Natural killer cell (primary cell): ENCODE measurements around the gene SNX12. TPM values are rescaled to one million over a fixed set of nuclear protein-coding genes. Genes with fewer than 3 reads are reported as not detected.
A peak's percentile ranks its signal among the peaks of the same experiment; 100 is the strongest.

Source experiments
- ATAC-seq, 3 donors: fragments of 150-1000 bp in 2 of 3; fragments of 200-7000 bp in 1 of 3; cut with Tn5 transposase; 1 replicate in 1 of 3; 2 replicates in 2 of 3; pipeline ENCODE4 v1.10.0; 2021; ENCODE audit warnings: mild to moderate bottlenecking in 2 of 3, moderate library complexity in 2 of 3
- DNase-seq, 2 donors: peaks; one replicate each; pipeline versions ENCODE4 v3.0.0 to v3.0.0-alpha.2; 2013 to 2021; ENCODE audit warnings: mixed read lengths in 1 of 2
- H3K27ac ChIP-seq: one replicate; pipeline ENCODE4 v1.5.1; 2013; ENCODE audit warnings: mild to moderate bottlenecking, low read length
- H3K27me3 ChIP-seq: one replicate; pipeline ENCODE4 v1.6.1; 2013; ENCODE audit warnings: low read length; ENCODE audit not compliant: control insufficient read depth, insufficient read depth
- H3K36me3 ChIP-seq: one replicate; pipeline ENCODE4 v1.6.1; 2013; ENCODE audit warnings: low read length; ENCODE audit not compliant: control insufficient read depth, insufficient read depth
- H3K4me1 ChIP-seq: one replicate; pipeline ENCODE4 v1.6.1; 2013; ENCODE audit warnings: low read length; ENCODE audit not compliant: control insufficient read depth, insufficient read depth
- H3K4me3 ChIP-seq: one replicate; pipeline ENCODE4 v1.5.1; 2013; ENCODE audit warnings: low read length
- H3K9me3 ChIP-seq: one replicate; pipeline ENCODE4 v1.6.1; 2013; ENCODE audit warnings: low read length; ENCODE audit not compliant: control insufficient read depth, insufficient read depth
- H3K27ac Mint-ChIP-seq, 2 donors: one replicate each; pipeline ENCODE4 v1.8.0; 2022; ENCODE audit warnings: mild to moderate bottlenecking in 2 of 2, mixed read lengths in 2 of 2, moderate library complexity in 1 of 2
- H3K27me3 Mint-ChIP-seq, 2 donors: one replicate each; pipeline ENCODE4 v1.8.0; 2022; ENCODE audit warnings: low read depth in 2 of 2, mixed read lengths in 2 of 2
- H3K36me3 Mint-ChIP-seq: one replicate; pipeline ENCODE4 v1.8.0; 2022; ENCODE audit warnings: mixed read lengths
- H3K4me1 Mint-ChIP-seq, 2 donors: one replicate each; pipeline ENCODE4 v1.8.0; 2022; ENCODE audit warnings: mixed read lengths in 2 of 2
- H3K4me3 Mint-ChIP-seq: one replicate; pipeline ENCODE4 v1.8.0; 2022; ENCODE audit warnings: mild to moderate bottlenecking, moderate library complexity, mixed read lengths
- H3K9me3 Mint-ChIP-seq, 2 donors: one replicate each; pipeline ENCODE4 v1.8.0; 2022; ENCODE audit warnings: mixed read lengths in 2 of 2
- WGBS: methylation state at CpG from one replicate; pipeline ENCODE4 v1.1.7; 2013; ENCODE audit warnings: missing lambda C conversion rate; ENCODE audit not compliant: insufficient coverage; 5-methylcytosine and 5-hydroxymethylcytosine counted together
- intact Hi-C: fragments of 100-400 bp; cut with micrococcal nuclease; formaldehyde crosslinking; loops from one replicate; pipeline ENCODE4 v1.14.2; 2022
- total RNA-seq, 4 donors: library from RNA; stranded (reverse); fragments of 120-200 nt in 1 of 4; gene quantifications; one replicate each; pipeline versions ENCODE4 v1.2.3 to v1.2.4, GENCODE V29; 2013 to 2022
- TF ChIP-seq, protein P1 (sequence below): fragments of 200-600 bp; IDR thresholded peaks from one replicate; pipeline ENCODE4 v1.8.0; 2022; ENCODE audit warnings: antibody characterized with exemption

The SNX12 gene
- total RNA-seq, 3 donors from 2014 or later (not counting 1 experiment from before 2014, with no cell fraction given) = 36.0 to 40.1 (median 38.6) TPM

DNA sequence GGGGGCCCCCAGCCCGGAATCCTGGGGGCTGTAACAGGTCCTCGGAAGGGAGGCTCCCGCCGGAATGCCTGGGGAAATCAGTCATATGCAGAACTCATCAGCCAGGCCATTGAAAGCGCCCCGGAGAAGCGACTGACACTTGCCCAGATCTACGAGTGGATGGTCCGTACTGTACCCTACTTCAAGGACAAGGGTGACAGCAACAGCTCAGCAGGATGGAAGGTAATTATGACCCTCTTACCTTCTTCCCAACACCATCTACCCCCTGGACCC, 28.6 kb upstream of the SNX12 start:
- 3% methylated on average over 9 of the region's 9 CpGs for WGBS
- ATAC-seq = no peak
- Mint-ChIP-seq H3K4me3 (peak overlapping the region; percentile 96), H3K4me1 (peaks cover 33 to 39% of the 10 kb centered on the region in 2 donors), H3K27ac (peak overlapping the region; percentile 90 to 96), H3K36me3 (no peaks in the 10 kb centered on the region), H3K9me3 (no peaks in the 10 kb centered on the region), H3K27me3 (peaks cover 0 to 25% of the 10 kb centered on the region in 2 donors)
- intact Hi-C loops = loop anchor here (1.0 to 5.0 kb wide), 3 partner anchors 14 to 81 kb away; partner anchors contain the start of genes IL2RG and SNX12
- Histone ChIP-seq H3K4me1 (peaks cover 45% of the 10 kb centered on the region), H3K27me3 (no peaks in the 10 kb centered on the region), H3K9me3 (no peaks in the 10 kb centered on the region), H3K27ac (peak overlapping the region; percentile 69), H3K4me3 (peak overlapping the region; percentile 72), H3K36me3 (peaks cover 2% of the 10 kb centered on the region)
- TF ChIP-seq, protein P1, sequence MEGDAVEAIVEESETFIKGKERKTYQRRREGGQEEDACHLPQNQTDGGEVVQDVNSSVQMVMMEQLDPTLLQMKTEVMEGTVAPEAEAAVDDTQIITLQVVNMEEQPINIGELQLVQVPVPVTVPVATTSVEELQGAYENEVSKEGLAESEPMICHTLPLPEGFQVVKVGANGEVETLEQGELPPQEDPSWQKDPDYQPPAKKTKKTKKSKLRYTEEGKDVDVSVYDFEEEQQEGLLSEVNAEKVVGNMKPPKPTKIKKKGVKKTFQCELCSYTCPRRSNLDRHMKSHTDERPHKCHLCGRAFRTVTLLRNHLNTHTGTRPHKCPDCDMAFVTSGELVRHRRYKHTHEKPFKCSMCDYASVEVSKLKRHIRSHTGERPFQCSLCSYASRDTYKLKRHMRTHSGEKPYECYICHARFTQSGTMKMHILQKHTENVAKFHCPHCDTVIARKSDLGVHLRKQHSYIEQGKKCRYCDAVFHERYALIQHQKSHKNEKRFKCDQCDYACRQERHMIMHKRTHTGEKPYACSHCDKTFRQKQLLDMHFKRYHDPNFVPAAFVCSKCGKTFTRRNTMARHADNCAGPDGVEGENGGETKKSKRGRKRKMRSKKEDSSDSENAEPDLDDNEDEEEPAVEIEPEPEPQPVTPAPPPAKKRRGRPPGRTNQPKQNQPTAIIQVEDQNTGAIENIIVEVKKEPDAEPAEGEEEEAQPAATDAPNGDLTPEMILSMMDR = no peak
- peak in 1 of 2 donors; percentile 12 for DNase-seq

DNA sequence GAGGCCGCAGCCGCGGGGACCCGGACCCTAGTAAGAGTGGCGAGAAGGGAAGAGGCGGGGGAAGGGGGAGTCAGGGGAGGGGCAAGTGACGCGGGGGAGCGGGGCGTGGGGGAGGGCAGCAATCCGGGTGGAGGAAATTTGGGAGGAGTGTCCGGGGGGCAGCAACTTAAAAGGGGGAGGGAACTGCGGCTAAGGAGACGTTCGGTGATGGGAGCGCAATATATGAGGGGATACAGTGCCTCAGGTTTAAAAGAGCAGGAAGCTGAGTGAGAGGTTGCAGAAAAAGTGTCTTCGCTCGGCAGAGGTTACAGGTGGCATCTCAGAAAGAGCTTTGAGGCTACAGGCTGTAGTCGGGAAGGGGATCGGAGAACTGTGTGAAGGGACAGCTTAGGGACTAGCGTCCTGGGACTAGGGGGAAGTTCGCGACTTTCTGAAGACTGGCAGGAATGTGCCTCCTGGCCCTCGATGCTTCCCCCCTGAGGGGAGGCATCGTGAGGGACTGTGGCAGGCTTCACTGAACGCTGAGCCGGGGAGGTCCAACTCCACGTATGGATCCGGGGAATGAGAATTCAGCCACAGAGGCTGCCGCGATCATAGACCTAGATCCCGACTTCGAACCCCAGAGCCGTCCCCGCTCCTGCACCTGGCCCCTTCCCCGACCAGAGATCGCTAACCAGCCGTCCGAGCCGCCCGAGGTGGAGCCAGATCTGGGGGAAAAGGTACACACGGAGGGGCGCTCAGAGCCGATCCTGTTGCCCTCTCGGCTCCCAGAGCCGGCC, 28.0 kb upstream of the SNX12 start:
- peak overlapping the region; percentile 69 for H3K27ac ChIP-seq
- under 1% methylated on average over 44 of the region's 46 CpGs for WGBS
- H3K9me3 Mint-ChIP-seq = no peaks in the 10 kb centered on the region
- H3K27ac Mint-ChIP-seq = peak overlapping the region; percentile 90 to 96
- H3K36me3 Mint-ChIP-seq = no peaks in the 10 kb centered on the region
- no peaks in the 10 kb centered on the region for H3K9me3 ChIP-seq
- intact Hi-C loops = loop anchor here (1.0 to 5.0 kb wide), 3 partner anchors 15 to 81 kb away; partner anchors contain the start of genes IL2RG and SNX12
- H3K4me1 Mint-ChIP-seq = peaks cover 29 to 33% of the 10 kb centered on the region in 2 donors
- no peaks in the 10 kb centered on the region for H3K27me3 ChIP-seq
- peaks cover 0 to 20% of the 10 kb centered on the region in 2 donors for H3K27me3 Mint-ChIP-seq
- DNase-seq (peak in 1 of 2 donors; percentile 81), ATAC-seq (peak; percentile 57 to 67 (median 60))
- TF ChIP-seq, protein P1 = no peak
- peaks cover 40% of the 10 kb centered on the region for H3K4me1 ChIP-seq
- peak overlapping the region; percentile 96 for H3K4me3 Mint-ChIP-seq
- H3K4me3 ChIP-seq = peak overlapping the region; percentile 72
- no peaks in the 10 kb centered on the region for H3K36me3 ChIP-seq

DNA sequence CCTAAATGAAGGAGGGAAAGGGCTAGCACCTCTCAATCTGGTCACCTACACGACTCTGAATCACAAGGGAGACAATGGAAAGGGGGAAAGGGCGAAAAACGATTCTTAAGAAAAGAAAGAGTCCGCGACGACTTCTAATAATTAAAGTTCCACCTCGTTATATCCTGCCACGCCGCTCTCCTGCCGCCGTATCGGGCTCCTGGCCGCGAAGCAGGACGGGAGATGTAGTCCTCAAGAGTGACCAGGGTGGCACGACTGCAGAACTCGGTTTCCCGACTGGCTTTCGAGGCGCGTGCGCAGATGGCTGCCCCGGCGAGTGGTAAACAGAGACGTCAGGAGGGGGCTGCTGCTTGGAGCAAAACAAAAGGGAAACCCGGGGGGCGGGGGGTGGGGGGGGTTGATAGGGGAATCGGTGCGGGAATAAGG, 27.4 kb upstream of the SNX12 start, which contains the start of gene FOXO4:
FOXO4 (plus strand) TSS at position 297 of the 426 bp plus-strand sequence. CDS start 678 bp downstream, outside the sequence.
- H3K27me3 ChIP-seq = no peaks in the 10 kb centered on the region
- TF ChIP-seq, protein P1 = no peak
- ATAC-seq (peak; percentile 86 to 95 (median 89)), DNase-seq (peak; percentile 79 to 93)
- H3K36me3 ChIP-seq = no peaks in the 10 kb centered on the region
- under 1% methylated on average over 23 of the region's 29 CpGs for WGBS
- no peaks in the 10 kb centered on the region for H3K9me3 ChIP-seq
- peak within 1 kb of the TSS; percentile 90 to 96 for H3K27ac Mint-ChIP-seq
- peaks cover 22 to 27% of the 10 kb centered on the region in 2 donors for H3K4me1 Mint-ChIP-seq
- peaks cover 36% of the 10 kb centered on the region for H3K4me1 ChIP-seq
- H3K4me3 Mint-ChIP-seq = peak within 1 kb of the TSS; percentile 96
- no peaks in the 10 kb centered on the region for H3K9me3 Mint-ChIP-seq
- intact Hi-C loops = loop anchor here (5.0 kb wide), 1 partner anchor 82 kb away; no protein-coding TSS in a partner anchor
- H3K36me3 Mint-ChIP-seq = no peaks in the 10 kb centered on the region
- peaks cover 0 to 15% of the 10 kb centered on the region in 2 donors for H3K27me3 Mint-ChIP-seq
- peak within 1 kb of the TSS; percentile 72 for H3K4me3 ChIP-seq
- peak within 1 kb of the TSS; percentile 69 for H3K27ac ChIP-seq
